Esophagus (tissue), 2 donors: ENCODE measurements around the gene DOK5. TPM values are rescaled to one million over a fixed set of nuclear protein-coding genes. Genes with fewer than 3 reads are reported as not detected.

Experiments
- H3K27ac ChIP-seq, 2 donors: one replicate each; pipeline ENCODE4 v1.5.1; 2013; ENCODE audit warnings: low read depth in 2 of 2, mild to moderate bottlenecking in 2 of 2, inconsistent platforms in 1 of 2, low read length in 1 of 2, moderate library complexity in 1 of 2
- H3K27me3 ChIP-seq, 2 donors: one replicate each; pipeline ENCODE4 v1.6.1; 2013; ENCODE audit warnings: low read length in 2 of 2, control low read depth in 1 of 2, mild to moderate bottlenecking in 1 of 2; ENCODE audit not compliant: insufficient read depth in 2 of 2, control insufficient read depth in 1 of 2
- H3K36me3 ChIP-seq, 2 donors: one replicate each; pipeline ENCODE4 v1.6.1; 2013; ENCODE audit warnings: low read length in 1 of 2; ENCODE audit not compliant: control insufficient read depth in 2 of 2, insufficient read depth in 2 of 2
- H3K4me1 ChIP-seq, 2 donors: one replicate each; pipeline ENCODE4 v1.6.1; 2013; ENCODE audit warnings: low read length in 1 of 2; ENCODE audit not compliant: control insufficient read depth in 2 of 2, insufficient read depth in 2 of 2
- H3K4me3 ChIP-seq, 2 donors: one replicate each; pipeline ENCODE4 v1.5.1; 2013; ENCODE audit warnings: low read length in 2 of 2, mild to moderate bottlenecking in 2 of 2, low read depth in 1 of 2, moderate library complexity in 1 of 2
- H3K9me3 ChIP-seq, 2 donors: one replicate each; pipeline ENCODE4 v1.6.1; 2013; ENCODE audit warnings: mild to moderate bottlenecking in 2 of 2, low read depth in 1 of 2, low read length in 1 of 2, moderate library complexity in 1 of 2; ENCODE audit not compliant: control insufficient read depth in 2 of 2, insufficient read depth in 1 of 2
- WGBS, 2 donors: extraction: QIAGEN DNeasy Blood & Tissue Kit; methylation state at CpG; one replicate each; pipeline ENCODE4 v1.1.7; 2013; 5-methylcytosine and 5-hydroxymethylcytosine counted together
- polyA plus RNA-seq, 2 donors: library from polyadenylated mRNA; stranded (reverse); fragments of 200-250 nt; gene quantifications; one replicate each; pipeline ENCODE4 v1.2.3, GENCODE V29; 2013
- donor health status: healthy with polysubstance abuse.
- donor health status: Bipolar disorder and iron deficiency.

The DOK5 gene
- polyA plus RNA-seq, 2 donors = 0.10 to 0.18 TPM

DNA sequence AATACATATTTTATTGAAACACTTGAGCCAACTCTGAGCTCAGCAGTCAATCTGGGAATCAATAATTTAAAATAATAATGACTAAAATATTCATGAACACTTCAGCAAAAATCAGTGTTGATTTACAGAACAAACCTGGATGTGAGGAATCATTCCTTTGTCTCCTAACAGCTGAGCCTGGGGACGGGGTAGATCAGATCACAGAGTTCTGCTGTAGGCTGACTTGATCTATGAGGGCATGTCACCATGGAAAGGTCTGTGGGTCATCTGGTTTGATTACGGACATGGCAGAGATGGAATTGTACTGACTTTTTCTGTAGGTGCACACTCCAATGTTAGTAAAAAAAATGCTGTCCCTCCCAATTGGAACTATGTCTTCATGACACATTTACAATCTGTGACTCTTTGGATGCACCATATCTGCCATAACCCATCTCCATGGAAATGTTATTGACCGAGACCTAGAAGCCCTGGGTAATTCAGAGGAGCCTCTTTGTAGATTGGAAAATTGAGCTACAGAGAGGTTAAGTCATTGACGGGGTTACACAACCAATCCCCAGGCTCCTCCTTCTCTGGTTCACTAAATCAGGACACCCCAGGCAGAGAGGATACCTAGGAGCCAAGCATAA is 114.1 kb downstream of the DOK5 start:
- Histone ChIP-seq H3K4me1 (no peaks in the 10 kb centered on the region), H3K36me3 (no peaks in the 10 kb centered on the region), H3K27ac (no peak overlapping the region), H3K9me3 (no peaks in the 10 kb centered on the region), H3K27me3 (no peaks in the 10 kb centered on the region), H3K4me3 (no peak overlapping the region)
- WGBS, 2 donors = 82 to 88% methylated on average over 4 of the region's 4 CpGs

- H3K27ac ChIP-seq = no peak overlapping the region
- no peaks in the 10 kb centered on the region for H3K9me3 ChIP-seq
- H3K36me3 ChIP-seq = no peaks in the 10 kb centered on the region
- no peak overlapping the region for H3K4me3 ChIP-seq
- no peaks in the 10 kb centered on the region for H3K4me1 ChIP-seq
- H3K27me3 ChIP-seq = no peaks in the 10 kb centered on the region
These were observed 115.5 kb downstream of the DOK5 start for GRCh38 chr20:54590856-54591255.

- H3K4me1 ChIP-seq = no peaks in the 10 kb centered on the region
- no peaks in the 10 kb centered on the region for H3K36me3 ChIP-seq
- H3K9me3 ChIP-seq = peaks cover 0 to 3% of the 10 kb centered on the region in 2 donors
- H3K27me3 ChIP-seq = peaks cover 0 to 2% of the 10 kb centered on the region in 2 donors
- no peak overlapping the region for H3K27ac ChIP-seq
- no peak overlapping the region for H3K4me3 ChIP-seq
These were observed 121.3 kb downstream of the DOK5 start for GRCh38 chr20:54596651-54597050.

GRCh38 chr20:54598352-54598751 is 123.0 kb downstream of the DOK5 start:
- H3K27me3 ChIP-seq = peaks cover 0 to 2% of the 10 kb centered on the region in 2 donors
- WGBS, 2 donors = 54 to 70% methylated on average over 5 of the region's 5 CpGs
- H3K36me3 ChIP-seq = no peaks in the 10 kb centered on the region
- H3K9me3 ChIP-seq = peaks cover 0 to 3% of the 10 kb centered on the region in 2 donors
- H3K4me3 ChIP-seq = no peak overlapping the region
- H3K27ac ChIP-seq = no peak overlapping the region
- H3K4me1 ChIP-seq = no peaks in the 10 kb centered on the region

GRCh38 chr20:54600634-54601033 is 125.2 kb downstream of the DOK5 start:
- Histone ChIP-seq H3K9me3 (peaks cover 0 to 3% of the 10 kb centered on the region in 2 donors), H3K36me3 (no peaks in the 10 kb centered on the region), H3K27ac (no peak overlapping the region), H3K4me3 (no peak overlapping the region), H3K4me1 (no peaks in the 10 kb centered on the region), H3K27me3 (peaks cover 0 to 2% of the 10 kb centered on the region in 2 donors)
- WGBS, 2 donors = 66 to 67% methylated on average over 3 of the region's 3 CpGs

DNA sequence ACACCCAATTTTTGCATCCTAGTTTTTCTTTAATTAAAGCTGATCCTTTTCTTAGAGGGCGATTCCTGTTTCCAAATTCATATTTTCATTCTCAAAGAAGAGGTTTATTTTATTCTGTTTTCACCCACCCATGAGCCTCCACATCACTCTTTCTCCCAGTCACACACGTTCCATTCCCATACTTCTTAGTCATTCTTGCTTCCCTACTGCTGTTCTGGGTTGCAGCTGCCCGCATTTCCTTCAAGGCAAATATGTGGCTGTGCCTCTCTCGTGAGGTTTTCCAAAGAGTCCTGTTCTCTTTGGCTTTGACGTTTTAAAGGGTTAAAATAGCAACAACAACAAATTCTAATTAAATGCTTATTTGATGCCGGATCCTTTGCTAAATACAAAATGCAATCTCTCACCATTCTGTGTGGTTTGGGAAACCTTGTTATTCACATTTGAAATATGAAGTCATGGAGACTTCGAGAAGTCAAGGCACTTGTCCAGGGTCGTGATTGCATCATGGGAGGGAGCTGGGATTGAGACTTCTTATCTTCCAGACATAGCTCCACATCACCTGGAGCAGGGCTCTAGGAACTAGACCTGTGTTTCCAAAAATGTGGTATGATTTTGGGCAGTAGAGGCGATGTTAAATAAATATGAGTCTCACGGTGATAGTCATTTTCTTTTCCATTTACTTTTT is 126.6 kb downstream of the DOK5 start:
- WGBS, 2 donors = 72 to 81% methylated on average over 10 of the region's 10 CpGs
- Histone ChIP-seq H3K27me3 (peaks cover 0 to 2% of the 10 kb centered on the region in 2 donors), H3K9me3 (peaks cover 0 to 3% of the 10 kb centered on the region in 2 donors), H3K27ac (no peak overlapping the region), H3K36me3 (no peaks in the 10 kb centered on the region), H3K4me1 (no peaks in the 10 kb centered on the region), H3K4me3 (no peak overlapping the region)

DNA sequence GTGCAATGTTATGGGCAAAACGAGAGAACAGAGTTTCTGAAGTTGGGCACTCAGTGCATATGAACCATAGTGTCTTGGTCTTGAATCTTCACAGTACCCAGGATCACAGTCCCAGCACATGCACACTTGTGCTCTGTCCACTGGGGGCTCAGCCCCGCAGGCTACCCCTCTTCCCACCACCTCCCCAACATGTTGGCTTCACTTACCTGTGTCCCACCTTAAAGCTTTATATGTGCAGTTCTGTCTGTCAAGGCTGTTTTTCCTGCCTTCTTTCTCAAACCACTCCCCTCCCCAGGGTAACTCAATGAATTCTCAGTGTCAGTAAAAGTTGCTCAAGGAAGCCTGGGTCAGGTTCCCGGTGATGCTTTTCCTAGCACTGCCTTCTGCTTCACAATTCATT is 129.9 kb downstream of the DOK5 start:
- Histone ChIP-seq H3K9me3 (no peaks in the 10 kb centered on the region), H3K4me1 (no peaks in the 10 kb centered on the region), H3K36me3 (no peaks in the 10 kb centered on the region), H3K27me3 (no peaks in the 10 kb centered on the region), H3K4me3 (no peak overlapping the region), H3K27ac (no peak overlapping the region)
- WGBS, 2 donors = 65 to 87% methylated on average over 3 of the region's 3 CpGs

DNA sequence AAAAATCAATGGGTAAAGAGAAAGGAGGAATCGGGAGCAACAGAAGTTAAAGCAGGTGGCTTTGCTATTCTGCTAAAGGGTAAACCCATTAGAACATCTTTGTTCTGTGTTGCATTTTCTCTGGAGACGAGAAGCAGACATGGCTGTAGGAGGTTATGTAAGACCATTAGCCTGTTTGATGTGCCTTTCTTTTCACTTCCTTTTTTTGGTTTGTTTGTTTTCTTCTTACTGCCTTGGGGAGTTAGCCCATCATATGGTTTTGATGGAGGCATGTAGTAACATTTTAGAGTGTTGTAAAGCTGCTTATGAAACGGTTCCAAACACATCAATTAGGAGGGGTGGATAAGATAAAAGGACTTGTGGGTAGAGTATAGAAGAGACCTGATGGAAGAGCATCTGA is 131.0 kb downstream of the DOK5 start:
- 52 to 70% methylated on average over 3 of the region's 3 CpGs for WGBS, 2 donors
- H3K27me3 ChIP-seq = no peaks in the 10 kb centered on the region
- no peaks in the 10 kb centered on the region for H3K36me3 ChIP-seq
- no peaks in the 10 kb centered on the region for H3K9me3 ChIP-seq
- no peak overlapping the region for H3K27ac ChIP-seq
- no peaks in the 10 kb centered on the region for H3K4me1 ChIP-seq
- H3K4me3 ChIP-seq = no peak overlapping the region

GRCh38 chr20:54608039-54608745 is 132.8 kb downstream of the DOK5 start:
- WGBS, 2 donors = 93% methylated on average over 4 of the region's 4 CpGs

More at GRCh38 chr20:54608039-54608745, 132.8 kb downstream of the DOK5 start:
- H3K4me1 ChIP-seq = no peaks in the 10 kb centered on the region
- no peak overlapping the region for H3K4me3 ChIP-seq
- no peaks in the 10 kb centered on the region for H3K9me3 ChIP-seq
- no peaks in the 10 kb centered on the region for H3K36me3 ChIP-seq
- no peaks in the 10 kb centered on the region for H3K27me3 ChIP-seq
- no peak overlapping the region for H3K27ac ChIP-seq
